Measurements from ENCODE around the gene PRKCH.

Gene PRKCH

DNA sequence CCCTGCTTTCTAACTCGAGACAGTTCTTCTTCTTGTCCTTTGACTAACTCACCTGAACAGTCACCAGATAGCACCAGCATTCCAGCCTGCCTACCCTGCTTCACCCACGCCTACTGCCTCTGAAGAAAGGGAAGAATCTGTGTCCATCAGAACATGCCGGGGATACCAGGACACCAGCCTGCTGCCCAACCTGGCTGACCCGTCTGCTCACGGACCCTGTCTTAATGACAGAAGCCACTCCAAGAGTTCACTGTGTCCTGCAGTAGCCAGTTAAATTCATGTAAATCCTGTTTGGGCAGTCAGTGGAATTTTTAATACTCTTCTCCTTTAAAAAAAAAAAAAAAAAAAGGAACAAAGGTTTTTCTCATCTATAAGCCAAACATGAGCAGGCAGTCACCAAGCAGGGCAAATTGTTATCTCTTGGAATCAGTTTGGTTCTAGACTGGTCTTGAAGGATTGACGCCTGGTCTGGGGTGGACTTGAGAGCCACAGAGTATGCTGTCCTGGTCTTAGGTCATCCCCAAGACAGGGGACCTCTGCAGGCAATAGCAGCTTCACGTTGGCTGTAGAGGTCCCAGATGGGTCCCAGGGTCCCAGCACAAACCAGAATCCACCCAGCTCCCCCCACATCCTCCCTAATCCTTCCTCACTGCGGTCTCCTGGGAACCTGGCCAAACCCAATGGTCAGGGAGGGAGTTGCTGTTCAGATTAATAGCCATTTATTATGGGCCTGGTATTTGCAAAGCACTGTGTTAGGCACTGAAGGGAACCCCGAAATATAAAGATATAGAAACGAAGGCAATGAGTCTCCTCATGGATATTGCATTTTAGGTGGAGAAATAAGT lies 192.8 kb downstream of the PRKCH start:
- FAIRE-seq (no peak), DNase-seq (ENCODE audit: insufficient read length, low spot score) (no peak)
- no peak for TF ChIP-seq POLR2AphosphoS5 (IDR thresholded peaks at IDR 0.05; ENCODE audit: low read depth, low read length)
- TF ChIP-seq POU2F2 (IDR thresholded peaks at IDR 0.05; ENCODE audit: low read depth, low read length) = no peak
- TF ChIP-seq SPI1 (IDR thresholded peaks at IDR 0.05; ENCODE audit: low read depth, low read length) = no peak
- TF ChIP-seq POLR2A (IDR thresholded peaks at IDR 0.05; ENCODE audit: low read depth, low read length) = no peak
- no peak for TF ChIP-seq TAF1 (IDR thresholded peaks at IDR 0.05; ENCODE audit: low read depth, low read length)
- no peak for TF ChIP-seq PAX5 (IDR thresholded peaks at IDR 0.05; ENCODE audit: insufficient read depth, low read length, severe bottlenecking)

DNA sequence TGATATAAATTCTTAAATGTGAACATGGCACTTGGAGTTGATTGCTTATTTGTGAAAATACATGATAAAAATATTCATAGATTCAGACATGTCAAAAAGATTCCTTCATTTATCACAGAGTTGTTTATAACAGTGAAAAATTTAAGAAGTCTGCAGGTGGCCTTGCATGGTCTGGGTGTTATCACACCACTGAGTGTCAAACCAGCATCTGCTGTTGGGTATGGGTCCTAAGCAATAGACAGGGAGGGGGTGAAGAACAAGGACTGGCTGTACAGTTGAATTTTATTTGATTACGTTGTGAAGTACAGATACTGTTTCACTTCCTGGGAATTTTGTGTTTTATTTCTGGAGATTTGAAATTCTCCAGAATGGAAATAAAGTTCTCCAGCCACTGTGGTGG lies 193.5 kb downstream of the PRKCH start:
- FAIRE-seq = no peak

DNA sequence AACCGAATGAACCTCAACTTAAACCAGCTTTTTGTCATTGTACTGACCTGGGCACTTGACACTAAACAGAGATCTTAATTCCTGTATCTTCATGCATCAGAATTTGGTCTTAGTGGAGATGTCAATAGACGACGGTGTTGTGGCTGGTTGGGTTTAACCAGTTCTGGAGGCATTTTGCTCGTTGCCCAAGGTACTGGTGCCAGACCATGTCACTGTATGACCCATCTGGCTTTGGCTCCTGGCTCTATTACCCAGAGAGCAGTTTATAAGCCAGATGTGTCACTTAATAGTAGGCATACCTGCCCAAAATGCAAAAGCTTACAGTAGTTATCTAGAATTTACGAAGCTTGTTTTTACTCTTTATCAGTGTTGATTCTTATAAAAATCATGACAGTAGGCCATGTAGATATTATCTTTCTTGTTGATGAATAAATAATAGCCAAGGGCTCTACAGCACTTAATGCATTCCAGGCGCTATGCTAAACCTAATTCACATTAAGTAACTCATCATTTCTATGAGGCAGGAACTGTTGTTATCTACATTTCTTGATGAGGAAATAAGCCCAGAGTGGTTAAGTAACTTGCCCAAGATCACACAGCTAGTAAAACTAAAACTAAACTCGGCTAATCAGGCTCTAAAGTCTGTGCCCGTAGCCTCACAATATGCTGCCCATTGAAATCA lies 194.2 kb downstream of the PRKCH start:
- TF ChIP-seq POLR2A (IDR thresholded peaks at IDR 0.05; ENCODE audit: low read depth, low read length) = no peak
- DNase-seq (ENCODE audit: insufficient read length, low spot score) (no peak), FAIRE-seq (no peak)

More for the DNA sequence above, 193.5 kb downstream of the PRKCH start:
- TF ChIP-seq POLR2AphosphoS5 (IDR thresholded peaks at IDR 0.05; ENCODE audit: low read depth, low read length) (no peak), POLR2A (IDR thresholded peaks at IDR 0.05; ENCODE audit: low read depth, low read length) (no peak), PAX5 (IDR thresholded peaks at IDR 0.05; ENCODE audit: insufficient read depth, low read length, severe bottlenecking) (no peak), POU2F2 (IDR thresholded peaks at IDR 0.05; ENCODE audit: low read depth, low read length) (no peak), SPI1 (IDR thresholded peaks at IDR 0.05; ENCODE audit: low read depth, low read length) (no peak)
- DNase-seq (ENCODE audit: insufficient read length, low spot score) = no peak

DNA sequence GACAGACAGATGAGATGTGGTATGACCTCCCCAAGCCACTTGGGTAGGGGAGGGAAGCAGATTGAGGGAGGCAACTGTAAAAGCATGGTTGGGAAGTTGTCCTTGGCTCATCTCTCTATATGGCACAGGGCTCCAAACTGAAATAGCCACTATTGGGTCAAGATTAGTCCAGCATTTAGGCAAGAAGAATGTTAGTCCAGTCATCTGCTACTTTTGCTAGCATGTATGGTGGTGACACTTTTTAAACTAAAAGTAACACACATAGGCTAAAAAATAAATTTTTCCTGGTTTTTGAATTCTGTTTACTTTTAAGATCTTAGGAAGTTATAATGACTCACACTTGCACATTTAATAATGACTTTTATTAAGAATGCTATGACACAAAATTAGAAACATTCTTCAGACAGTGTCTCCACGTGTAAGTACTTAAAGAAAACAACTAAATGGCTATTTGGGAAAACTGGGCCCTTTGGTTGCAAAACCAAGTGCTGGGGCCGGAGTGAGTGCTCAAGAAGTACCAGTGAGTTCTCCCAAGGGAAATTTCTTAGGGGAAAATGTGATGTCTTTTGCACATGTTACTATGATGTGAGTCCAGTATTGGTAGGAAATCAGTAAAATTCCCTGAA lies 194.9 kb downstream of the PRKCH start:
- TF ChIP-seq POLR2A (IDR thresholded peaks at IDR 0.05; ENCODE audit: low read depth, low read length) (no peak), POLR2AphosphoS5 (IDR thresholded peaks at IDR 0.05; ENCODE audit: low read depth, low read length) (no peak)

DNA sequence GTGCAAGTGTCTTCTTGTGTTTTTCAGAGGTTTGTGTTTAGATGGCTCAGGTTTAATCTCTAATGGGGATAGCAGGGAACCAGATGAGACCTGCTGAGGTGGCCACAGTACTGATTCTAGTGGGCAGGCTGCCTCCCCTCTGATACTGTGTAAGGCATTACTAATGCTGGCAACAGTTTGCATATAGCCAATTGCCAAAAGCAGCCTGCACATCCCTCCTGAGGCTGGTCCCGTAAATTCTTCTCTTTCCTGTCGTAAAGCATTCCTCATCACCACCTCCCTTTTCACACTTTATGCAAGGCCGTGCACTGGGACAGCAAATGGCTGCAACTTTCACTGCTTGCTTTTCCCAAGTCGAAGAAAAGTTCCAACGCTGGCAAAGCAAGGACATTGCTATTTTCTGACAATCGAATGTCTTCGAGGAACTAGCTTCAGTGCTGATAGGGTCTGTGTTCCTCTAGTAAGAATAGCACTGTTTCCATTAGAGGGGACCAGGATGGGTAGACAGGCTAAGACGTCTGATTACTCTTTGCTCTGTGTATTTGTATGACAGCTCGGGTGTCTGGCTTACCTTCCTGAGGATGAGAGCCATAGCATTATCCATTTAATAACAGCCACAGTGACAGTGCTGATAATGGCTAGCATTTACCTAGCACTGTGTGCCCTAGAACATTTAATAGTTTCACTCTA lies 195.7 kb downstream of the PRKCH start:
- FAIRE-seq = no peak

More for the DNA sequence above, 194.9 kb downstream of the PRKCH start:
- FAIRE-seq (no peak), DNase-seq (ENCODE audit: insufficient read length, low spot score) (no peak)

DNA sequence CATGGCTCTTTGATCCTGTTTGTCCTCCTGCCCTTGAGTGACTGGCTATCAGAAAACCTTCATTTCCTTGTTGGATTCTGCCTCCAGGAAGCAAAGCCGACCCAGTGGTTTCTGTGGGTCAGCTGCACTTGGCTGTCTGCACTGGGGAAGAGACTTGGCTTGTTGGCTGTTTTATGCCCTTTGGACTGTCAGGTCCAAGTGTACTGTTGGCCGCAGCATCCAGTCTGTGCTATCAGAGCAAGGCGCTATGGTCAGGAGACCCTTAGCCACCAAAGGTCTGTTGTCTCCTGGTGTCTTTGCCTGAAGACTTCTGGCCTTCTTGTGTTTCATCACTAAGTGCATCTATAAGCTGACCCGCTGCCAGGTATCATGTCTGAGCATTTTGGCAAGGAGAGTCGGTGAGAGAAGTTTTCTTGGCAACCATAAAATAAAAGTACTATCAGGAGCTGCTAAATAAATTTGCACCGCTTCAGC lies 196.6 kb downstream of the PRKCH start:
- no peak for DNase-seq (ENCODE audit: insufficient read length, low spot score)
- TF ChIP-seq PAX5 (IDR thresholded peaks at IDR 0.05; ENCODE audit: insufficient read depth, low read length, severe bottlenecking) (no peak), POU2F2 (IDR thresholded peaks at IDR 0.05; ENCODE audit: low read depth, low read length) (no peak), SPI1 (IDR thresholded peaks at IDR 0.05; ENCODE audit: low read depth, low read length) (no peak), POLR2AphosphoS5 (IDR thresholded peaks at IDR 0.05; ENCODE audit: low read depth, low read length) (no peak), POLR2A (IDR thresholded peaks at IDR 0.05; ENCODE audit: low read depth, low read length) (no peak), TAF1 (IDR thresholded peaks at IDR 0.05; ENCODE audit: low read depth, low read length) (no peak)
- no peak for FAIRE-seq

More for the DNA sequence above, 195.7 kb downstream of the PRKCH start:
- DNase-seq (ENCODE audit: insufficient read length, low spot score) = no peak
- no peak for TF ChIP-seq SPI1 (IDR thresholded peaks at IDR 0.05; ENCODE audit: low read depth, low read length)
- TF ChIP-seq POLR2A (IDR thresholded peaks at IDR 0.05; ENCODE audit: low read depth, low read length) = no peak
- TF ChIP-seq TAF1 (IDR thresholded peaks at IDR 0.05; ENCODE audit: low read depth, low read length) = no peak
- TF ChIP-seq POU2F2 (IDR thresholded peaks at IDR 0.05; ENCODE audit: low read depth, low read length) = no peak
- TF ChIP-seq PAX5 (IDR thresholded peaks at IDR 0.05; ENCODE audit: insufficient read depth, low read length, severe bottlenecking) = no peak
- no peak for TF ChIP-seq POLR2AphosphoS5 (IDR thresholded peaks at IDR 0.05; ENCODE audit: low read depth, low read length)

DNA sequence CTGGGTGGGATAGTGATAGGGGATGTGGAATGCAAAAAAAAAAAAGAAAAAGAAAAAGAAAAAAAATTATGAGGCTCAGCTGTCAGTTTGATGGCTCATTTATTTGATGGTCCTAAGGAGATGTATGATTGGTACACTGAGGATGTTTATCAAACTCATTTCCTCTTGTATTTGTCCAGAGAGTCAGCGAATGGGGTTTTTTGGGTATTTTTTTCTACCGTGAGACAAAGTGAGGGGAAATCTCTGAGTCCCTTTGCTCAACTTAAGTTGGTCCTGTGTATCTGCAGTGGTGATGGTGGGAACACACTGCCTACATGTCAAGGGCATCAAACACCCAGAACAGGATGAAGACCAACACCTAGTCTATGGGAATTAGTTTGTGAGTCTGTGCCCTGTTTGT lies 197.0 kb downstream of the PRKCH start:
- FAIRE-seq (no peak), DNase-seq (ENCODE audit: insufficient read length, low spot score) (no peak)
- no peak for TF ChIP-seq POU2F2 (IDR thresholded peaks at IDR 0.05; ENCODE audit: low read depth, low read length)
- TF ChIP-seq TAF1 (IDR thresholded peaks at IDR 0.05; ENCODE audit: low read depth, low read length) = no peak
- TF ChIP-seq POLR2AphosphoS5 (IDR thresholded peaks at IDR 0.05; ENCODE audit: low read depth, low read length) = no peak
- TF ChIP-seq POLR2A (IDR thresholded peaks at IDR 0.05; ENCODE audit: low read depth, low read length) = no peak
- TF ChIP-seq SPI1 (IDR thresholded peaks at IDR 0.05; ENCODE audit: low read depth, low read length) = no peak
- no peak for TF ChIP-seq PAX5 (IDR thresholded peaks at IDR 0.05; ENCODE audit: insufficient read depth, low read length, severe bottlenecking)

DNA sequence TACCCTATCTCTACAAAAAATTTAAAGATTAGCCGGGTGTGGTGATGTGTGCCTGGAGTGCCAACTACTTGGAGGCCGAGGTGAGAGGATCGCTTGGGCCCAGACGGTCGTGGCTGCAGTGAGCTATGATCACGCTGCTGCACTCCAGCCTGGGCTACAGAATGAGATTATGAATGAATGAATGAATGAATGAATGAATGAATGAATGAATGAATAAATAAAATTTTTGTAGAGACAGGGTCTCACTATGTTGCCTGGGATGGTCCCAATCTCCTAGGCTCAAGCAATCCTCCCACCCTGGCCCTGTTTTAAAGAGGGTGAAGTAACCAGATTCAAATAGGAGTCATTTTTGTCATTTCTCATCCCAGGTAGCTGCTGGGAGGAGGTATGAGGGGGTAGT lies 197.7 kb downstream of the PRKCH start:
- FAIRE-seq = no peak
- no peak for DNase-seq (ENCODE audit: insufficient read length, low spot score)
- TF ChIP-seq POLR2AphosphoS5 (IDR thresholded peaks at IDR 0.05; ENCODE audit: low read depth, low read length) (no peak), PAX5 (IDR thresholded peaks at IDR 0.05; ENCODE audit: insufficient read depth, low read length, severe bottlenecking) (no peak), SPI1 (IDR thresholded peaks at IDR 0.05; ENCODE audit: low read depth, low read length) (no peak), POU2F2 (IDR thresholded peaks at IDR 0.05; ENCODE audit: low read depth, low read length) (no peak), TAF1 (IDR thresholded peaks at IDR 0.05; ENCODE audit: low read depth, low read length) (no peak), POLR2A (IDR thresholded peaks at IDR 0.05; ENCODE audit: low read depth, low read length) (no peak)

DNA sequence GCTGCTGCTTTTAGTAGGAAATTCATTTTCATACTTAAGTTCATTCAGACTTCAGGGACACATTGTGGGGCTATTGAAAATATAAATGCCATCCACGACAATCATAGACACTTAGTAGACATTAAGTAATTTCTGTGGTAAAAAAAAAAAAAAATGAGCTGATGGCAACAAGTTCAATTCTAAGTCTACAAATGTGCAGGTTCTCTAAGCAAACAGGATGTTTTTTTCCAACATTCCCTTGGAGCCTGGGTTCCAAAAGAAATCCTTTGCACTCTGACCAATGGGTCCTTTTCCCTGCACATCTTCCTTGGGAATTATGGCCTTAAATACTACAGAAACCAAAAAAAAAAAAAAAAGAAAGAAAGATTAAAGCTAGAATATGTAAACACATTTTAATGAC lies 198.4 kb downstream of the PRKCH start:
- DNase-seq (ENCODE audit: insufficient read length, low spot score) (no peak), FAIRE-seq (no peak)
- TF ChIP-seq TAF1 (IDR thresholded peaks at IDR 0.05; ENCODE audit: low read depth, low read length) (no peak), SPI1 (IDR thresholded peaks at IDR 0.05; ENCODE audit: low read depth, low read length) (no peak), PAX5 (IDR thresholded peaks at IDR 0.05; ENCODE audit: insufficient read depth, low read length, severe bottlenecking) (no peak), POU2F2 (IDR thresholded peaks at IDR 0.05; ENCODE audit: low read depth, low read length) (no peak), POLR2AphosphoS5 (IDR thresholded peaks at IDR 0.05; ENCODE audit: low read depth, low read length) (no peak), POLR2A (IDR thresholded peaks at IDR 0.05; ENCODE audit: low read depth, low read length) (no peak)
